GM21360 (cell line): ENCODE results near the gene NKD1.
"Not testable (repeated sequence)": the region's sequence is repeated elsewhere in the genome, so short reads cannot be mapped to it uniquely, and the experiment has no call there.

Experiments
- ATAC-seq: cut with Tn5 transposase; IDR thresholded peaks from one replicate; pipeline ENCODE4 v1.9.1; 2021; ENCODE audit warnings: mild to moderate bottlenecking, moderate library complexity; ENCODE audit not compliant: unreplicated experiment

NKD1 gene

DNA sequence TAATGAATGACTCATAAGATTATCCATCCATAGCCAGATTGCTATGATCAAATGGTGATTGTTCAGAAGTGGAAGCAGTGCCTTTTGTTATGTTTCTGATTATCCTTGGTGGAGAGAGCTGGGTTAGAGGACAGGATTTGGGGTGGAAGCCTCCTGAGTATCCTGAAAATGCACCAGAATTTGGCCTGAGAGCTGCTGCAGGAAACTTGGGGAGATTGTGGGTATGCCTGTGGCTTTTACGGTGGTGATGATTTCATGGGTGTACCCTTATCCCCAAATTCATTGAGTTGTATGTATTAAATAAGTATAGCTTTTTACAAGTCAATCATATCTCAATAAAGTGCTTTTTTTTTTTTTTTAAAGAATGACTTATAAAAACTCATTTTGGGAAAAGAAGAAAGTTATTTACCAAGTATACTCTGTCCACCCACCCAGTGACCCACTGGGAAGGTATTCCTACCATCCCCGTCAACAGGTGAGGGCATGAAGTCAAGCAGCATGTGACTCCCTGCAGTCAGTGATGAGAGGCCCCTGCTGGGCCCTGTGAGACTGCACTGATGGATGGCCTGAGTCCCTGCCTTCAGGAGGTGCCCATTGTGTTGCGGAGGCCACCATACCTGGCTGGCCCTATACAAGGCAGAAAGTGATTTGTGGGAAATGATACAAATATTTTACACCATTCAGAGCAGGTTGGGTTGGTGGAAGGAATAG, 28.4 kb downstream of the NKD1 start:
- ATAC-seq: no peak

DNA sequence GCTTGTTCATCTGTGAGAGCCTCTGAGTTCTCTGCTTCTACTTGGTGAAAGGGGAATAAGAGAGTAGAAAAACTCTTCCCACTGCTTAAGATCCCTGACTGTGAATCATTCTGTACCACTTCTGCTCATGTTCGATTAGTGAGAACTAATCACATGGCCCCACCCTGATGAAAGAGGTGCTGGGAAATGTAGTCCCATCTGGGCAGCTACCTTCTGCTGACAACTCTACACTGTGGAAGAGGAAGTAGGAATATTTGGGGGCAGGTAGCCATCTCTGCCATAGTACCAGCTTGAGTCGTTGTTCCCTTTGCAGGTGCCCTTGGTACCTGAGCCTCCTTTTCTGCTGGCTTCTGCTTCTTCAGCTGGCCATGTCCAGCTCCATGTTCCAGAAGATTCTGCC, 29.9 kb downstream of the NKD1 start:
- ATAC-seq: peak; percentile 66

DNA sequence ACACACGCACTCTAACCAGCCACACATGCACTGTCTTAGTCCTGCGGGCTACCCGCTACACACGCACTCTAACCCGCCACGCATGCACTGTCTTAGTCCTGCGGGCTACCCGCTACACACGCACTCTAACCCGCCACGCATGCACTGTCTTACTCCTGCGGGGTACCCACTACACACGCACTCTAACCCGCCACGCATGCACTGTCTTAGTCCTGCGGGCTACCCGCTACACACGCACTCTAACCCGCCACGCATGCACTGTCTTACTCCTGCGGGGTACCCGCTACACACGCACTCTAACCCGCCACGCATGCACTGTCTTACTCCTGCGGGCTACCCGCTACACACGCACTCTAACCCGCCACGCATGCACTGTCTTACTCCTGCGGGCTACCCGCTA, 31.2 kb downstream of the NKD1 start:
- not testable (repeated sequence) for ATAC-seq

DNA sequence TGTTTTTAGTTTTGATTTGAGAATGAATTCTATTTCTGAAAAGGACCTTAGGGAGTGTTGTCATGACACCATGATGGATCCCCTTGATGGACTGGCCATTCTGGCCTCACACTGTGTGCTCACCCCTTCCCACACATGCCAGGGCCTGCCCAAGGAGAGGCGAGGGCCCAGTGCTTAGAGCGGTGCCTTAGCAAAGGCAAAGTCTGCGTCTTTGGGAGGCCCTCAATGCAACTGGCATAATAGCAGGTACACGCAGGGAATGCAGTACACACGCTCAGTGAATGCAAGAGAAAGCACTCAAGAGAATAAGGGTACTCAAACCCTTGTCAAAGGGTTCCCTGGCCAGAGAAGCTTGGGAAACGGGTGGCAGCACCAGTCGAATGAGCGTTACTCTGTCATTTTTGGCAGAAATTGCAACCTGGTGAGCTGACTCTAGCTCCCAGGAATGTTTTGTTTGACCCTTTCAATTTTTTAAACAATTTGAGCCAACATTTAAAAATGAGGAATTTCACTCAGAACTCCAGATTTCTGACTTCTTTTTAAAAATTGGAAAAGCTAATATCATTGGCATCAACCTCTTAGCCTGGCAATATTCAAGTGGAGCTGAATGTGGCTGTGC, 32.1 kb downstream of the NKD1 start:
- ATAC-seq: no peak

DNA sequence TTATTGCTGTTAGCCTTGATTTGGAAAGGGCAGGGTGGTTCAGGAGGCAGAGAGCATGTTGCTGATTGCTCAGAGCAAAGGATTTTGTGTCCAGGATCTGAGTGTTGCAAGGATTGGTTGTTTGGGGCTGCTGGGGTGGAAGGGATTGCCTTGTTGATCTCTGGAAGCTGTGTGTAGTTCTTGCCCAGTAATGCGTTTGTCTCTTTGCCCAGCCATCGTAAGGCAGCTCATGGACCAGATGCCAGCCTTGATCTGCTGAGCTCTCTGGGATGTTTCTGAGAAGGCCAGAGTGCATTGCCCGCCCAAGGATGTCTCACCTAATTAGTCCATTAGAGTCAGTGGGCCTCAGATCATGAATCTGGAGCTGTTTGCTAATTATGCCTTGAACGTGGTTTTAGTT, 33.6 kb downstream of the NKD1 start:
- no peak for ATAC-seq

DNA sequence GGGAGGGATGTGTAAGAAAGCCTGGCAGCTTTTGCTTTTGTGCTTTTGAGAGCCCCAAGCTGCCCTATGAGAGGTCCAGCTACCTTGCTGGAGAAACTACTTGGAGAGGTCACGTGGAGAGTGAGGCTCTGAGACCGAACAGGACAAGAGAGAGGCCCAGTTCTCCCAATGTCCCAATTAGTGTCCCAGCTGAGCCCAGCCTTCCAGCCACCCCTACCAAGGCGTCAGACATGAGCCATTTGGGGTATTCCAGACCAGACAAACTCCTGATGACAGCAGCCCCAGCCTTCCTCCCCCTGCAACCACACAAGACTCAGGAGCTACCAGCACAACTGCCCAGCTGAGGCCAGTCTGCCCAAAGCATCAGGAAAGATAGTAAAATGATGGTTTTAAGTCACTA, 35.0 kb downstream of the NKD1 start:
- ATAC-seq: no peak

DNA sequence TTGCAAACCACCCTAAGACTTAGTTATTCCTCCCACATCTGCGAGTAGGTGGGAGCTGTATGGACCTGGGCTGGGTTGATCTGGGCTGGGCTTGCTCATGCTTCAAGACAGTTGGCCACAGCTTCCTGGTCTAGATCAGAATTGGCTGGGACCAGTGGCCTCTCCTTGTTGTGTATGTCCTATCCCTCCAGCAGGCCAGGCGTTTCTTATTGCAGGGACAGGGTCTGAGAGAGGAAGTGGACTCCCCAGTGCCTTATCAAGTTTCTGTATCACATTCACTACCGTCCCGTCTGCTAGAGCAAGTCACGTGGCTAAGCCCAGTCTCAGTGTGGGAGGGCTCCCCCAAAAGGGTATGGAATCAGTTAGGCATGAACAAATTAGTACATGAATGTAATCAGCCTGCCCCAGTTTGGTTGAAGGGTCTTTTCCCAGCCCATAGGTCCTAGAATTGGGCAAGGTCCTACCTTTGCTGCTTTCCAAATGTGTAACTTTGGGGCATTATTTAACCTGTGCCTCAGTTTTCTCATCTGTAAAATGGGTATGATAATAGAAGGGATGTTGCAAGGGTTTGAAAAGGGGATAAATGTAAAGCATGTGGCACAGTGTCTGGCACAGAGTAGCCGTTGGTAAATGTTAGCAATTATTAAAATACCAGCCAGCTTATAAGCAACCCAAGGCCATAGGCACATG, 36.0 kb downstream of the NKD1 start:
- peak; percentile 61 for ATAC-seq

DNA sequence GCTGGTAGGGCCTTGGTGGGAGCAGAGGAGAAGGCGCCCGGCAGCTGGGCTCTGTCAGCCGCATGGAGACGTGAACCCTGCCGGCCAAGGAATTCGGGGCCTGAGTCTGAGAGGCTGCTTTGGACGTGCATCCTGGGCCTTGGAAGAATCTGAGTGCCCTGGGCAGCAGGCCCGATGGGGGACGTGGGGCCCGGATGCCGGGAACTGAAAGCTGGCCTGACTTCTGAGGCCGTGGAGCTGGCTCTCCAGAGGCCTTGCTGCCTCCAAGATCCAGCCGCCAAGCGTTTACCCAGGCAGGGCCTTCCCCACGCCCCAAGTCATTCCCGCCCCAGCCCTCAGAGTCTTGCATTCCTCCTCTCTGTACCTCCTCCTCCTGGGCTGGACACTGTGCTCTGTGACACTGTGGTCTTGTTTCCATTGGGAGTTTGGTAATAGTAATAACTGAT, 37.2 kb downstream of the NKD1 start:
- ATAC-seq: no peak

DNA sequence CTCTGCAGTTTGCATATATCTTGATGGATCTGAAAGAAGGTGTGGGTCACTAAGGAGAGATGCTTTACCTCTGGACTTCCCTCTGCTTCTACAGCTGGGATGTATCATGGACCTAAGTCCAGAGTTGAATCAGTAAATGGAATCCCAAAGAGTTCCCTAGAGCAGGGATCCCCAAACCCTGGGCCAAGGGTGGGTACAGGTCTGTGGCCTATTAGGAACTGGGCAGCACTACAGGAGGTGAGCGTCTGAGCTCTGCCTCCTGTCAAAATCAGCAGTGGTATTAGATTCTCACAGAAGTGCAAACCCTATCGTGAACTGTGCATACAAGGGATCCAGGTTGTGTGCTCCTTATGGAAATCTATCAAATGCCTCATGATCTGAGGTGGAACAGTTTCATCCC, 39.3 kb downstream of the NKD1 start:
- no peak for ATAC-seq

DNA sequence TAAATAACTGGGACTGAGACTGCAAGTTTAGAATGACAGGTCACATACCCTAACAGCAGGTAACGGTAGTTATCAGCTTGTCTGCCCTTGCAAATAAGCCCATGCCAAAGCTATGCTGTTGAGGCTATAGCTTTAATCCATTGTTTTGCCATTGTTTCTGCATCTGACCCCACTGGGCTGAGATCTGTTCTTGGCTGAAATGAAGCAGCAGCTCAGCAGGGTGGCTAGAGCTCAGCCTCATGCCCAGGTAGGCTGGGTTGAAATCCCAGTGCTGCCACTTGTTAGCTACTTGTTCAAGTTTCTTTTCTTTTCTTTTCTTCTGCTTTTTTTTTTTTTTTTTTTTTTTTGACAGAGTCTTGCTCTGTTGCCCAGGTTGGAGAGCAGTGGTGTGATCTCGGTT, 40.1 kb downstream of the NKD1 start:
- ATAC-seq: no peak

DNA sequence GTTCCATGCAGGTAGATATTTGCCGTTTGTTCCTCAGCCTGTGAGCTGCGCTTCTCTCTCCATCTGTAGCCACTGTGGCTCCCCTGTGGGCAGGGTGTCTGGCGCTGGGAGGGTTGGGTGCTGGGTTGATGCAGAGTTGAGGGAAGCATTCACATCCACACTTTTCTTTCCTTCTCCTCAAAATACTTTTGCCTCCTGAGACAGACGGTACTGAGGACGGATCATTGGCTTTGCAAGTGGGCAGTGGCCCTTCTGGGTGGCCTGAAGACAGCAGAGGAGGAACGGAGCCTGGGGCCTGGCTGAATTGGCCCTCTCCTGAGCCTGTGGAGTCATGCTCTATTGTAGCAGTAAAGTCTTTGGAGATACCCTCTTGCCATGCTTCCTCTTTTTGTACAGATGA, 43.0 kb downstream of the NKD1 start:
- ATAC-seq: no peak

DNA sequence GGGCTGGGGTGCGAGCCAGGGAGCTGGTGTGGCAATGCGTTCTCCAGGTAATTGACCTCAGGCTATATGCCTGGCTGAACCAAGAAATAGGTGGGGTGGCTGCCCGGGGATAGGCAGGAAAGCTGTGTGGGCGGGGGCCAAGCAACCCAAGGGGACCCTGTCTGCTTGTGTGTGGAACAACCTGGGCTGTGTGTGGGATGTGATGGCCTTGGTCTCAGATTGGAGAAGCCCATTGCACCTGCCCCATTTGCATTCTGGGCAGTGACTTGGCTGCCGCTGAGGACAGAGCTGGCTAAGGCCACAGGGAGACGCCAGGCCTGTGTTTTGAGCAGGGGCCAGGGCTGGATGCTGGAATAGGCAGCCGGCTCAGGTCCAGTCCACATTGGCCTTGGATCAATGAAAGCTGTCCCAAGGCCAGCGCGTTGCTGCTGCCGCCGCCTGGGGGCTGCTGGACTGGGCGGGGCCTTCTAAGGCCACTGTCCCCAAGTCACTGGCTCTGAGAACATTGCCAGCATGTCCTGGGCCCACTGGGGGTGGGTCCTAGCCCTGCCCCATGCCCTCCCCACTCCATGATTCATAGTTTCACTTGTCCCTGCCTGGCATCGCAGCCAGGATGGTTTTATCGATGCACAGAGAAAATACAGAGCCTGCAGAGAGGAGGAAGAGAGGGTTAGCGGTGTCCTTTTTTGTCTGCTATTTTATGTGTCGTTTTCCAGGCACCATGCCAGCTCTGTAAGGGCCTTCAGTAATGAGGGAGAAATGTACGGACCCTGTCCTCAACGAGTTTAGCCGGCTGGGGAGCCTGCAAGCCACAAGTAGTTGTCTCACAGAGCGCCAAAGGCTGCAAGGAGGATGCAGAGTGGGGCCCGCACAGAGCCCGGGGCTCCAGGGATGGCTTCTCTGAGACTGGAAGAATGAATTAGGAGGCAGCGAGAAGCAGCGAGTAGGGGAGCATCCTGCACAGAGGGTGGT, 43.9 kb downstream of the NKD1 start:
- ATAC-seq: no peak

DNA sequence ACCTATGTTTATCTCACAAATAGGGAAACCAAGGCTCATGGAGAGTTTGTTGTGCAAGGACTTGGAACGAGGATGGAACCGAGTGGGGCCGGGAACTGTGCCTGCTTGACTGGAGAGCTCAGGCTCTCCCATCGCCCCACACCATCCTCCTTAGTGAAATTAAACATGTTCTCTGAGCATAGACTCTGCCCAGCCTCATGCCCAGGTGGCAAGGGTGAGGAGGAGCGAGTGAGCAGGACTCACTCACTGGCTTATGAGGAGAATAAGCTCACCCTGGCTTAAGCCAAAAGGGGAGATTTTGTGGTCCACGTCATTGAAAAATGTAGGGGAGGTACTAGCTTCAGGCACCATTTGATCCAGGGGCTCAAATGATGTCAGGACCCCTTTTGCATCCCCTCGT, 44.8 kb downstream of the NKD1 start:
- no peak for ATAC-seq

DNA sequence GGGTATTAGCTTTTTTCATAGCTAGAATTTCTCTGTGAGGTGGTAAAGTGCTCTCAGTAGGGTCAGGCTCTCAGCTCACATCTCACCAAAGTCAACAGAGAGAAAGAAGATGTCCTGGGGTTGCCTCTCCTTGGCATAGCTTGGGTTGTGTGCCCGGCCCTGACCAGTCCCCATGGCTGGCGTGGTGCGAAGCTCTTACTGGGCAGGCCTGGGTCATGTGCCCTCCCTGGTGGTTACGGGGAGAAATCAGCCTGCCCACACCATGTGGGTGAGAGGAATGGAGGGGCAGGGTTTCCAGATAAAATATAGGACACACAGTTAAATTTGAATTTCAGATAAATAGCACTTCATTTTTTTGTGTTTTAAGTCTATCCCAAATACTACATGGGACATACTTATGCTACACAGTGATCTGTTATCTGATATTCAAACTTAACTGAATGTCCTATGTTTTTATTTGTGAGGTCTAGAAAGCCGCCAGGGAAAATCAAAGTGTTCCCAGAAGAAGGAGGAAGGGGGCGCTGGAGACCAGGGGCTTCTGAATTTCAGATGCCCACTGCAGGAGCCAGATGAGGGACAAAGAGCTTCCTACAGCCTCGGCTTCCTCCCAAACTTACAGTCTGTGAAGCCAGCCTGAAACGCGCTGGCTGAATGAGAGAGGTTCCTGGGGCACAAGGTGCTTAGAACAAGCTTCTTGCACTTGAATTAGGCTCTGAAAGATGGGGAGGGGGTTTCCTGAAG, 45.4 kb downstream of the NKD1 start:
- ATAC-seq: no peak

DNA sequence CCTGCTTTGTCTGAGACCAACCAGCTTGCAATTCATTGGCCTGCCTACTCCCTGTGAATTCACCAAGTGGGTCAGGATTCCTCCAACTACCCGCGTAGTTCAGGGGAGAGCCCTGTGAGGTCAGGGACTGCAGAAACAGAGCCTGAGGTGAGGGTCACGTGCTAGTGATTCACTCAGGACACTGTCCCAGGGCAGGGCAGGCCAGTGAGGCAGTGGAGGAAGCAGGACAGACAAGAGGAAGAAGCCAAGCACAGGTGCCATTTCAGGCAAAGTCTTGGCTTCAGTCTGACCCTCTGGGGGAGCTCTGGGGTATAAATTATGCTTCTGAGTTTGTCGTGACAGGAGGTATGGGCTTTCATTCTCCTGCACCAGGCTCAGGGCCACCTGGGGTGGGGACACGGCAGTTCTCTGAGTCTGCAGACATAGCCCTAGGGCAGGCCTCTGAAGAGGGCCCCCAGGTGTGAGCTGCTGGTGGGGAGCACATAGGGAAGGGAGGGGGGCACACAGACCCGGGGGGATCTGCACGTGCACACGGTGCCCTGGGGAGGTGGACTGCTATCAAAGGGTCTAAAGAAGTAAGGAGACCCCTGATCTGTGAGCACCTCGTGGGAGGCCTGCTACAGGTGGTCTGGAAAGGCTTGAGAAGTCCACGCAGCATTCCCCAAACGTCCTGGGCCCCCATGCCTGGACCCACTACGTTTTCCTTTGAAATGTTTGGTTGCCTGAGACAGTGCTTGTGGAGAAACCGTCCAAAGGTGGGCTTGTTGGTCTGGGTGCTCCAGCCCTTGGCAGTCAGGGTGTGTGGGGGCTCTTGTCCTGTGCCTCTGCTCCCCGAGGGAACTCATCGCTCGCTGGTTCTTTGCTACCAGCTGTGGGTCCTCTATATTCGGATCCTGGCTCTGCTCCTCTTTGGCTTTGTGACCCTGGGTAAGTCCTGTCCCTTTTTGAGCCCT, 46.4 kb downstream of the NKD1 start:
- ATAC-seq: no peak

DNA sequence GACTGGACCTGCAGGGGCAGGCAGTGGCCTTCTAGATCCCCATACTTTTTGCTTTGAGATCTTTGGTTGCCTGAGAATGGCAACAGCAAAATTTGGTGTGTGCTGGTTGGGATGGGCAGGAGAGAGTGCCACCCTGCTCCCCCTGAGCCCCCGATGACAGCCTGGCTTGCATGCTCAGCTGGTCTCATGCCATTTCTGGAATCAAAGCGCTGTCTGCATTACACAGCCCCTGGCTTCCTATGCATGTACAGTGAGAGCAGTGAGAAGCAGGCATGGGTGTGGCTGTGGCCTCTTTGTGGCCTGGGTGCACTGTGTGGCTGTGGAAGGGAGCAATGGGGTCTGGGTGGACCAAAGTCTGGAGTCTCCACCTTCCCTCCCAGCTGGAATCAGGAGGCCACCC, 47.7 kb downstream of the NKD1 start:
- ATAC-seq: no peak

DNA sequence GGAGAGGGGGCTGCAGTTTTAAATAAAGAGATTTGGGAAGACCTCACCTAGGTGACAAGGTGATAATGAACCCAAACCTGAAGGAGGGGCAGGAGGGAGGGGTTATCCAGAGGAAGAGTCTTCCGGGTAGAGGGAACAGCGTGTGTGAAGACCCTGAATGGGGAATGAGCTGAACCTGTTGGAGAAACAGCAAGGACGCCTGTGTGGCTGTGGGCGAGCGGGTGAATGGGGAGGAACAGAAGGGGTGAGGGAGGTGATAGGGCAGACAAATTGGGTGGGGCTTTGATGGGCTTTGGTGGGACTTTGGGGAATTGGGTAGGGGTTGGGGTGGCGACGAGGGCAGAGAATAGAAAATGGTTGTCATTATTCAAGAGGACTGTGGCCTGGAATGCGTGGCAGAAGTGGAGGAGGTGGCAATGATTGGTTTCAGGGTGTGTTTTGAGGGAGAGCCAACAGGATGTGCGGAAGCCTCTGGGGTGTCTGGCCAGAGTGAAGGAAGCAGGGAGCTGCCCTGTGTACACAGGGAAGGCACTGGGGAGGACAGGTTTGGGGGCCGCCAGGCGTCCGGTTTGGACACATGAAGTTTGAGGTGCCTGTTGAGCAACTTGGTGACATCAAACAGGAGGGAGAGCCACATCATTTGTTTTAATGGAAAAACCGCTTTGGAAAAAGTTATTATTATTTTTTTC, 48.7 kb downstream of the NKD1 start:
- ATAC-seq: no peak

DNA sequence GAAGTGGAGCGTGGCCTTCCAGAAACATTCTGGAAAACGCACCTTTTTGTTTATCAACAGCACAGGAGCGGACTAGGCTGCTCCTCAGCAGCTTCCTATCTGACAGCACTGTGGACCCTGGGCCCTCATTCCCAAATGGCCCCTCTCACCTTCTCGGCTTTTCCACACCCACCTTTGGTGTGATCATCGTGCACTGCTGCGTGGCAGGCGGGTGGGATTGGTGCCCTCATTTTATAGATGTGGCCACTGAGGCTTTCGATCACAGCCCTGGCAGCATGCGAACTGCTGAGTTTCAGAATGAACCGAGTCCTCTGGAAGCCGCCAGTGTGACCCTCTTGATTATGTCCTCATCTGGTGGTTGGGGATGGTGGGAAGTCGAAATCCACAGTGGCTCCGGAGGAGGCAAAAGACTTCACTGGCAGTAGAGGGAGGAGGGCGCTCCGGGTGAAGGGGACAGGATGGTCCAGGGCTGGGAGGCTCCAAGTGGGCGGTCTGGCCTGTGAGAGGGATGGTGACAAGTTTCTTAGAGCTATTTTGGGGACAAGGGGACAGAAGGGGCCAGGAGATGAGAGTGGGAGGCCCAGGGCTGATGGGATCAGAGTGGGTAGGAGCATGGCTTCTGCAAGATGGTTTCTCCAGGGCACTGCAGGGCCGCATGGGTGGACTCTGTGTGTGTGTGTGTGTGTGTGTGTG, 49.5 kb downstream of the NKD1 start:
- ATAC-seq: no peak
